DND-41 (cell line): ENCODE results near the gene GRB2.

Experiments
- ATAC-seq: fragments of 200-7000 bp; cut with Tn5 transposase; 3 replicates; pipeline ENCODE4 v1.9.1; 2021; ENCODE audit warnings: low read depth; ENCODE audit not compliant: insufficient read depth
- DNase-seq: peaks from one replicate; pipeline ENCODE4 v3.0.0-alpha.2; 2020
- H2AFZ ChIP-seq: 2 replicates; pipeline ENCODE4 v1.6.0; 2012; ENCODE audit warnings: low read depth, low read length
- H3K27ac ChIP-seq: 2 replicates; pipeline ENCODE4 v1.5.1; 2012; ENCODE audit warnings: low read length, inconsistent platforms
- H3K27me3 ChIP-seq: fragments of 200-600 bp; sonication (generic); 2 replicates; pipeline ENCODE4 v1.6.0; 2012; ENCODE audit warnings: low read length, mild to moderate bottlenecking, inconsistent platforms; ENCODE audit not compliant: insufficient read depth, poor library complexity
- H3K36me3 ChIP-seq: 2 replicates; pipeline ENCODE4 v1.5.1; 2012; ENCODE audit warnings: low read length, inconsistent platforms; ENCODE audit not compliant: insufficient read depth
- H3K4me1 ChIP-seq: 2 replicates; pipeline ENCODE4 v1.5.1; 2012; ENCODE audit warnings: mild to moderate bottlenecking, low read length; ENCODE audit not compliant: insufficient read depth
- H3K4me2 ChIP-seq: 2 replicates; pipeline ENCODE4 v1.6.0; 2012; ENCODE audit warnings: mild to moderate bottlenecking, moderate library complexity, low read length, inconsistent platforms; ENCODE audit not compliant: insufficient read depth
- H3K4me3 ChIP-seq, 2 experiments: fragments of 200-600 bp in 1 of 2; shearing (Covaris generic) in 1 of 2; 2 replicates each; pipeline ENCODE4 v1.5.1; 2012 to 2016; ENCODE audit warnings: inconsistent platforms in 2 of 2, low read length in 2 of 2, mild to moderate bottlenecking in 2 of 2, low read depth in 1 of 2, moderate library complexity in 1 of 2
- H3K79me2 ChIP-seq: 2 replicates; pipeline ENCODE4 v1.6.0; 2012; ENCODE audit warnings: low read length, inconsistent platforms; ENCODE audit not compliant: insufficient read depth
- H3K9ac ChIP-seq: 2 replicates; pipeline ENCODE4 v1.6.0; 2012; ENCODE audit warnings: low read depth, mild to moderate bottlenecking, inconsistent platforms, low read length, moderate library complexity
- H3K9me3 ChIP-seq: 2 replicates; pipeline ENCODE4 v1.5.1; 2012; ENCODE audit warnings: low read length, moderate library complexity, mild to moderate bottlenecking, inconsistent platforms; ENCODE audit not compliant: insufficient read depth, severe bottlenecking
- H4K20me1 ChIP-seq: 2 replicates; pipeline ENCODE4 v1.6.0; 2012; ENCODE audit warnings: low read length; ENCODE audit not compliant: insufficient read depth
- CTCF ChIP-seq: IDR thresholded peaks from 2 replicates; pipeline ENCODE4 v1.5.1; 2012; ENCODE audit warnings: borderline replicate concordance, low read length, moderate library complexity, mild to moderate bottlenecking; ENCODE audit not compliant: poor library complexity, severe bottlenecking; ENCODE audit errors: extremely low read depth
- EZH2 ChIP-seq: IDR thresholded peaks from 3 replicates; pipeline ENCODE4 v1.6.1; 2012; ENCODE audit warnings: borderline replicate concordance, low read depth, mild to moderate bottlenecking, moderate library complexity, low read length, inconsistent platforms; ENCODE audit not compliant: severe bottlenecking

The GRB2 gene

GRCh38 chr17:75414488-75414887 is 9.0 kb upstream of the GRB2 start:
- Histone ChIP-seq H3K27me3 (no peaks in the 10 kb centered on the region), H3K36me3 (no peaks in the 10 kb centered on the region), H3K9me3 (no peaks in the 10 kb centered on the region), H3K79me2 (no peaks in the 10 kb centered on the region), H2AFZ (no peak overlapping the region), H3K9ac (no peak overlapping the region), H3K4me2 (no peak overlapping the region), H4K20me1 (no peaks in the 10 kb centered on the region), H3K4me1 (peaks cover 16% of the 10 kb centered on the region), H3K4me3 (no peak overlapping the region), H3K27ac (no peak overlapping the region)
- DNase-seq (no peak), ATAC-seq (no peak)
- no peak for TF ChIP-seq CTCF
- no peak for TF ChIP-seq EZH2

GRCh38 chr17:75412455-75413317 is 7.2 kb upstream of the GRB2 start:
- Histone ChIP-seq H4K20me1 (no peaks in the 10 kb centered on the region), H3K27ac (no peak overlapping the region; the same call in 1 of the 2 replicates), H3K27me3 (no peaks in the 10 kb centered on the region), H3K36me3 (no peaks in the 10 kb centered on the region), H3K4me3 (peak overlapping the region in 1 of 2 experiments; percentile 41; a peak in 2 of 4 replicates), H3K4me1 (peaks cover 16% of the 10 kb centered on the region), H2AFZ (peak overlapping the region; percentile 84), H3K79me2 (no peaks in the 10 kb centered on the region), H3K4me2 (peak overlapping the region; percentile 59), H3K9me3 (no peaks in the 10 kb centered on the region), H3K9ac (peak overlapping the region; percentile 37)
- TF ChIP-seq EZH2: no peak
- TF ChIP-seq CTCF: peak; percentile 93
- peak; percentile 82 for DNase-seq
- ATAC-seq: peak; percentile 90

GRCh38 chr17:75411328-75412067 is 6.0 kb upstream of the GRB2 start:
- Histone ChIP-seq H3K9me3 (no peaks in the 10 kb centered on the region), H3K9ac (no peak overlapping the region), H3K27ac (peak overlapping the region; percentile 15; the same call in 1 of the 2 replicates), H3K36me3 (no peaks in the 10 kb centered on the region), H3K4me1 (peaks cover 20% of the 10 kb centered on the region), H2AFZ (peak overlapping the region; percentile 84), H3K79me2 (no peaks in the 10 kb centered on the region), H3K4me2 (no peak overlapping the region), H3K4me3 (no peak overlapping the region), H4K20me1 (no peaks in the 10 kb centered on the region), H3K27me3 (no peaks in the 10 kb centered on the region)
- TF ChIP-seq EZH2 (no peak), CTCF (no peak)
- ATAC-seq: no peak
- DNase-seq: no peak
